Heart right ventricle (tissue), 16 donors: ENCODE measurements around the gene SCD5. TPM values are rescaled to one million over a fixed set of nuclear protein-coding genes. Genes with fewer than 3 reads are reported as not detected.

ENCODE experiments used
- ATAC-seq, 8 donors: fragments of 200-7000 bp; cut with Tn5 transposase; one replicate each; pipeline ENCODE4 v1.9.1; 2020; ENCODE audit warnings: mild to moderate bottlenecking in 8 of 8, moderate library complexity in 8 of 8, moderate number of reproducible peaks in 1 of 8
- DNase-seq, 2 donors: peaks; one replicate each; pipeline ENCODE4 v3.0.0-alpha.2; 2020
- H3K27ac ChIP-seq, 10 donors: fragments of 200-600 bp; sonication (generic) in 2 of 10; one replicate each; pipeline versions ENCODE4 v1.5.0 to v1.8.0; 2020 to 2022; ENCODE audit warnings: mild to moderate bottlenecking in 3 of 10
- H3K27me3 ChIP-seq, 7 donors: fragments of 200-600 bp; one replicate each; pipeline ENCODE4 v1.8.0; 2021 to 2022; ENCODE audit warnings: mild to moderate bottlenecking in 2 of 7
- H3K36me3 ChIP-seq, 9 donors: fragments of 200-600 bp; sonication (generic) in 1 of 9; one replicate each; pipeline versions ENCODE4 v1.5.0 to v1.8.0; 2020 to 2022; ENCODE audit warnings: mild to moderate bottlenecking in 2 of 9
- H3K4me1 ChIP-seq, 9 donors: fragments of 200-600 bp; sonication (generic) in 1 of 9; one replicate each; pipeline versions ENCODE4 v1.5.0 to v1.8.0; 2020 to 2022; ENCODE audit warnings: mild to moderate bottlenecking in 4 of 9
- H3K4me3 ChIP-seq, 10 donors: fragments of 200-600 bp; sonication (generic) in 2 of 10; one replicate each; pipeline versions ENCODE4 v1.5.0 to v1.8.0; 2020 to 2022; ENCODE audit warnings: mild to moderate bottlenecking in 7 of 10, moderate library complexity in 2 of 10
- H3K9me3 ChIP-seq, 11 donors: fragments of 200-600 bp in 10 of 11; sonication (generic) in 2 of 11; one replicate each; pipeline versions ENCODE4 v1.5.0 to v1.8.0; 2013 to 2022; ENCODE audit warnings: mild to moderate bottlenecking in 2 of 11, control low read depth in 1 of 11, moderate library complexity in 1 of 11
- CTCF ChIP-seq, 9 donors: fragments of 200-600 bp; sonication (generic) in 2 of 9; IDR thresholded peaks; one replicate each; pipeline versions ENCODE4 v1.5.0 to v1.8.0; 2021 to 2022; ENCODE audit warnings: antibody characterized with exemption in 9 of 9, mild to moderate bottlenecking in 5 of 9, moderate library complexity in 1 of 9
- WGBS, 2 donors: extraction: QIAGEN DNeasy Blood & Tissue Kit; methylation state at CpG; one replicate each; pipeline ENCODE4 v1.1.7; 2013; ENCODE audit warnings: inconsistent platforms in 1 of 2; 5-methylcytosine and 5-hydroxymethylcytosine counted together
- intact Hi-C, 10 donors: fragments of 100-400 bp; cut with DNase I; formaldehyde crosslinking; loops; one replicate each; pipeline versions ENCODE4 v1.11.1 to v1.14.2; 2022
- polyA plus RNA-seq, 2 donors: library from polyadenylated mRNA; stranded (reverse); fragments of 200-250 nt; gene quantifications; one replicate each; pipeline ENCODE4 v1.2.3, GENCODE V29; 2013
- total RNA-seq, 10 donors: library from RNA; stranded (reverse); fragmentation: NEBNext Ultra II Directional in 3 of 10; extraction: Animal tissue kit (Norgen Biotek cat#: 25700) in 3 of 10; gene quantifications; one replicate each; pipeline versions ENCODE4 v1.2.1 to v1.2.4, GENCODE V29; 2021 to 2023
- donor health status: Arrhythmogenic right ventricular cardiomyopathy.
- donor health status: ischemic (EF 13 %, LVEDD 7.1; RV severe dilation, severe dysfunction).
- donor health status: healthy with polysubstance abuse.
- donor health status: DM: no; HTN: yes; CAD: no.
- donor health status: DM: no; HTN: no; CAD: no.
- donor health status: ischemic (EF 25% LVEDD 6.9; RV normal size, moderate dysfunction).
- donor health status: ischemic (EF 25% LVEDD 5.7; RV mildly dilated, moderate dysfunction).
- donor health status: healthy.
- donor health status: DM: yes; HTN: yes; CAD: no.
- donor health status: Ischemic cardiomyopathy.
- donor health status: ischemic (EF 35%, LVEDD 5.7; RV mildly dilated, moderate dysfunction).
- donor health status: nonischemic (EF 11% LVEDD 7.7; RV severe dilation, severe dysfunction).
- donor health status: DM: yes; HTN: yes; CAD: no.
- donor health status: PGD.
- donor health status: ischemic (EF 29% LVEDD 5.4; RV normal size, mild dysfunction).
- donor health status: nonischemic (EF 23%, LVEDD 6.1; RV moderate dilation, normal function).

The SCD5 gene
- total and polyA plus RNA-seq, 12 donors = 1.7 to 6.7 (median 3.1) TPM

GRCh38 chr4:82787342-82787741 is 11.3 kb downstream of the SCD5 start:
- WGBS, 2 donors = 80 to 81% methylated on average over 4 of the region's 4 CpGs
- Histone ChIP-seq H3K4me3 (no peak overlapping the region), H3K9me3 (no peaks in the 10 kb centered on the region), H3K4me1 (peaks cover 0 to 57% (median 18%) of the 10 kb centered on the region in 9 donors), H3K27me3 (no peaks in the 10 kb centered on the region), H3K27ac (peak overlapping the region in 1 of 10 donors; percentile 1), H3K36me3 (no peaks in the 10 kb centered on the region)
- ATAC-seq = peak in 1 of 8 donors; percentile 27
- no peak for TF ChIP-seq CTCF (IDR thresholded peaks at IDR 0.05)
- no peak for DNase-seq
- intact Hi-C loops = no loop called here

- Histone ChIP-seq H3K4me3 (no peak overlapping the region), H3K4me1 (peaks cover 0 to 60% (median 18%) of the 10 kb centered on the region in 9 donors), H3K27ac (peak overlapping the region in 1 of 10 donors; percentile 1), H3K27me3 (no peaks in the 10 kb centered on the region), H3K36me3 (no peaks in the 10 kb centered on the region), H3K9me3 (no peaks in the 10 kb centered on the region)
- TF ChIP-seq CTCF (IDR thresholded peaks at IDR 0.05) = no peak
- intact Hi-C loops = no loop called here
- WGBS, 2 donors = 66 to 70% methylated on average over 4 of the region's 4 CpGs
- DNase-seq (no peak), ATAC-seq (peak in 3 of 8 donors; percentile 12 to 45 (median 42))
These were observed 11.8 kb downstream of the SCD5 start for GRCh38 chr4:82786828-82787227.

- Histone ChIP-seq H3K9me3 (no peaks in the 10 kb centered on the region), H3K36me3 (no peaks in the 10 kb centered on the region), H3K27ac (peak overlapping the region in 4 of 10 donors; percentile 17 to 26 (median 20)), H3K4me3 (no peak overlapping the region), H3K4me1 (peaks cover 0 to 70% (median 23%) of the 10 kb centered on the region in 9 donors), H3K27me3 (no peaks in the 10 kb centered on the region)
- intact Hi-C loops = no loop called here
- WGBS, 2 donors = 56 to 69% methylated on average over 5 of the region's 5 CpGs
- no peak for DNase-seq
- TF ChIP-seq CTCF (IDR thresholded peaks at IDR 0.05) = no peak
- ATAC-seq = peak in 5 of 8 donors; percentile 23 to 58 (median 54)
These were observed 12.8 kb downstream of the SCD5 start for GRCh38 chr4:82785611-82786400.

GRCh38 chr4:82784681-82785610 is 13.7 kb downstream of the SCD5 start:
- ATAC-seq (no peak), DNase-seq (no peak)
- no peaks in the 10 kb centered on the region for H3K9me3 ChIP-seq
- H3K27ac ChIP-seq = peak overlapping the region in 4 of 10 donors; percentile 17 to 26 (median 20)
- H3K27me3 ChIP-seq = no peaks in the 10 kb centered on the region
- TF ChIP-seq CTCF (IDR thresholded peaks at IDR 0.05) = no peak
- 47 to 50% methylated on average over 9 of the region's 9 CpGs for WGBS, 2 donors
- H3K36me3 ChIP-seq = no peaks in the 10 kb centered on the region
- intact Hi-C loops = no loop called here
- H3K4me3 ChIP-seq = no peak overlapping the region
- H3K4me1 ChIP-seq = peaks cover 0 to 77% (median 29%) of the 10 kb centered on the region in 9 donors
